ENCODE results near the gene CST9. TPM values are rescaled to one million over a fixed set of nuclear protein-coding genes. Genes with fewer than 3 reads are reported as not detected.

CST9 gene
- total and polyA plus RNA-seq, 2 of the 13 experiments (the other 11 are each of a cell fraction or from before 2014, with no cell fraction given) = 0.07 TPM; not detected in 1

- TF ChIP-seq HES4 (CRISPR knock-in tag; IDR thresholded peaks at IDR 0.05; ENCODE audit: borderline replicate concordance) = no peak
- no peak for TF ChIP-seq TP53 (CRISPR knock-in tag; conservative IDR thresholded peaks at IDR 0.05)
- no peak for TF ChIP-seq SP2 (CRISPR knock-in tag; IDR thresholded peaks at IDR 0.05)
- TF ChIP-seq ZBTB4 (CRISPR knock-in tag; IDR thresholded peaks at IDR 0.05; ENCODE audit: borderline replicate concordance) = 0 out of 2 replicates have a peak, but pooled peaks have one; percentile 55
- TF ChIP-seq SOX5 (CRISPR knock-in tag; IDR thresholded peaks at IDR 0.05; ENCODE audit: borderline replicate concordance) = no peak
- no peak for TF ChIP-seq ZNF180 (CRISPR knock-in tag; IDR thresholded peaks at IDR 0.05; ENCODE audit: borderline replicate concordance, low read depth)
- TF ChIP-seq ZNF260 (CRISPR knock-in tag; IDR thresholded peaks at IDR 0.05; ENCODE audit: borderline replicate concordance, low read depth) = no peak
- TF ChIP-seq FOXJ3 (CRISPR knock-in tag; IDR thresholded peaks at IDR 0.05; ENCODE audit: borderline replicate concordance) = no peak
- TF ChIP-seq RXRA (CRISPR knock-in tag; IDR thresholded peaks at IDR 0.05) = no peak
- no peak for TF ChIP-seq CREBL2 (CRISPR knock-in tag; IDR thresholded peaks at IDR 0.05; ENCODE audit: borderline replicate concordance)
- no peak for TF ChIP-seq CEBPZ (IDR thresholded peaks at IDR 0.05; ENCODE audit: low read length)
- no peak for TF ChIP-seq RAD21 (CRISPR knock-in tag; IDR thresholded peaks at IDR 0.05)
- no peak for TF ChIP-seq SIN3B (IDR thresholded peaks at IDR 0.05; ENCODE audit: low read length)
- TF ChIP-seq FOXO1 (CRISPR knock-in tag; IDR thresholded peaks at IDR 0.05) = no peak
- TF ChIP-seq NKX3-1 (CRISPR knock-in tag; IDR thresholded peaks at IDR 0.05) = no peak
- no peak for TF ChIP-seq THYN1 (CRISPR knock-in tag; IDR thresholded peaks at IDR 0.05; ENCODE audit: borderline replicate concordance, low read depth)
- TF ChIP-seq ISL2 (CRISPR knock-in tag; IDR thresholded peaks at IDR 0.05) = no peak
- TF ChIP-seq NFIC (IDR thresholded peaks at IDR 0.05; ENCODE audit: low read length) = no peak
- no peak for TF ChIP-seq CREB3 (CRISPR knock-in tag; IDR thresholded peaks at IDR 0.05)
Observed at GRCh38 chr20:23634985-23635767, 29.5 kb upstream of the CST9 start (continued).

Data from HepG2 (cell line).